Non-pigmented ciliary epithelial cell (primary cell): ENCODE measurements around the gene MKI67.
A peak's percentile ranks its signal among the peaks of the same experiment; 100 is the strongest.

Source experiments
- DNase-seq: peaks from one replicate; pipeline ENCODE4 v3.0.0-alpha.2; 2010; ENCODE audit warnings: low read depth

The MKI67 gene

DNA sequence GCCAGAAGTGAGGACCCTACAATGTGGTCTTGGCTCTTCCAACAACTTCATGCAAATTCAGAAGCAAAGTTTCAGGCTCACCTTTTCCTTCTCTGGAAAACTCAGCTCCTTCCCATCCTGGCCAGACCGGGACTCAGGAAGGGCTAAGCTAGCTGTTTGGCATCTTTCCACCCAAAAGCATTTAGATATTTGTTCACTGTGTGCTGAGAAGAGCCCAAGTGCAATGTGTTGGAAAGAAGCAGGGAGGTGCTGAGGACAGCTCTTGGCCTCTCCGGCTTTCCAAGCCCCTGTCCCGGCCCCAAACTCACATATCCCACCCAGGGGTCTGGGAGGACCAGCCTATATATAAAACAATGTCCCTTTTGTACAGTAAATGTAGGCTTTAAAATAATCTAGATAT is 44.5 kb downstream of the MKI67 start:
- DNase-seq: no peak

DNA sequence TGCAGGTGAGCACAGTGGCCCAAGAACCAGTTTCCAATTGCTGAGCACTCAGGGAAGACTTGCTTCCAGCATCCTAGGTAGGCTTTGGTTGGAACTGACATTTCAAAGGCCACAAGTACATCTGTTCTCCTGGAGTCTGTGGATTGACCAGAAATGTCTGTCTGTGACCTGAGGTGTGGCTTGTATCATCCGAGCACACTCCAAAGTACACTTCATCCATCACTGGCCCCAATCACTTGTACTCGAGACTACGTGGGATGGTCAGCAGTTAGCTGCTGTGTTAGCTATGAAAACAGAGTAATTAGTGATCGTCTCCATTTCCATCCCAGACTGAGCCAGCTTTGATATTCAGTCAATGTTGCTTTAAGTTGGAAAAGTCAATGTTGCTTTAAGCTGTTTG is 45.0 kb downstream of the MKI67 start:
- DNase-seq: no peak

DNA sequence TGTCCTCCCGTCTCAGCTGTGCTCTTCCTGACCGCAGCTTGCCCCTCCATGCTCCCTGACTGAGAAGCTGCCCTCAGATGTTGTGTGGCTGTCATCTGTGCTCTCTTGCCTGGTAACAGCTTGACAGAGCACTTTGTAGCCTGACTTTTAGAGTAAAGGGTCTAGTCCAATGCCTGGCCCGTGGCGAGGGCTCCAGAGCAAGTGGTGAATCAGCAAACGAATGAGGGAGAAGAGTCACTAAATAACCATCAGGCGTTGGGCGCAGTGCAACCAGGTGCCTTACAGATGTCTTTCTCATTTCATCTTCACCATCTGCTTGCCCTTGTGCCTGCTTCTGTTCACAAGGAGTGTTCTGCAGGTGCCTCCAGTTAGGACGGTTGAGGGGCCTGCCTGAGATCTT is 45.6 kb downstream of the MKI67 start:
- DNase-seq: no peak

DNA sequence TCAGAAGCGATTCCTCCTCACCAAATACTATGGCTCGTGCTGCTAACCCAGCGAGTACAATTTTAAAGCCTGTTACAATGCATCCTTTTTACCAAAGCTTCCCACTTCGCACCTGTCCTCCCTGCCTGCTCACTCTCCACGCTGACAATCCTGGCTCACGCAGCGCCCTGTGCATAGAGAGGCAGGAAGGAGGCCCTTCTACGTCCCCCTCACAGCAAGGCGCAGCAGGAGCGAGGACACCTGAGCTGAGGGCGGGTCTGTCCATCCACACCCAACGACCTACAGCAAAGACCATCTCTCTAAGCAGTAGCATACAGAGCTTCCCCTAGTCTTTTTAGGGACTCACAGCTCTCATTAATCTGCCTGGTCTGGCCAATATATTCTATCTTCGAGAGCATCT is 46.0 kb downstream of the MKI67 start:
- DNase-seq: no peak

DNA sequence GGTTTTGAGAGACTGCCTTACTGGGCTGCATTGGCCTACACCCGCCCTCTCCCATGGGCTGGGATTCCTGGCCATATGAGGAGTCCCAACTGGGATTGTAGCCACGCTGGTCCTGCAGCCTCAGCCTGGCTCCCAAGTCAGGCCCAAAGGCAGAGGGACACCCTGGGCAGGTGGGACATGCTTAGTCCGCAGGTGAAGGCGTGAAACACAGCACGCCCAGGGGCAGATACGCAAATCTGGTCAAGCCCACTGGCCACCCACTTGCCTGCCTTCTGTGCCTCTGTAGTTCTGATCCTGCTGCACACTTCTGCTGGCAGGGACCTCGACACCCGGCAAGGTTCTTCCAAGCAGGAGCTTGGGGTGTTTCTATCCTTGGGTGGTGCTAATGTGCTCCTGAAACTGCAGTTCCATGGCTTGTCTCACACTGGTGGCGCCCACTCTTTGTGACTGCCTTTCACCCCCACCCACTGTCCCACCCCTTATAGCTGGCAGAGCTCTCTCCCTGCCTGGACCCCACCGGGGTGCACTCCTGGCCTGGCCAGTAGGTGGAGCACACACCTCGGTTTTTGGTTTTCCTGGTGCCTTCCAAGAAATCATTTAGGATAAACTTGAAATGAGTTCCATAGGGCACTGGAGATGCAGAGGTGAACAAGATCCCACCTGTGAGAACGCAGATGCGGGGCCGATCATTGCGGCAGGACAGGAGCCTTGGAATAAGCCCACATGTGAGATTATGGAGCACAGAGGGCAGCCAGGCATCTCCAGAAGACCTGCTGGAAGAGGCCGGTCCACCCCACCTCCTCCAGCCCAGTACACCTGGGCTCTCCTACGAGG is 47.9 kb downstream of the MKI67 start:
- DNase-seq: no peak

DNA sequence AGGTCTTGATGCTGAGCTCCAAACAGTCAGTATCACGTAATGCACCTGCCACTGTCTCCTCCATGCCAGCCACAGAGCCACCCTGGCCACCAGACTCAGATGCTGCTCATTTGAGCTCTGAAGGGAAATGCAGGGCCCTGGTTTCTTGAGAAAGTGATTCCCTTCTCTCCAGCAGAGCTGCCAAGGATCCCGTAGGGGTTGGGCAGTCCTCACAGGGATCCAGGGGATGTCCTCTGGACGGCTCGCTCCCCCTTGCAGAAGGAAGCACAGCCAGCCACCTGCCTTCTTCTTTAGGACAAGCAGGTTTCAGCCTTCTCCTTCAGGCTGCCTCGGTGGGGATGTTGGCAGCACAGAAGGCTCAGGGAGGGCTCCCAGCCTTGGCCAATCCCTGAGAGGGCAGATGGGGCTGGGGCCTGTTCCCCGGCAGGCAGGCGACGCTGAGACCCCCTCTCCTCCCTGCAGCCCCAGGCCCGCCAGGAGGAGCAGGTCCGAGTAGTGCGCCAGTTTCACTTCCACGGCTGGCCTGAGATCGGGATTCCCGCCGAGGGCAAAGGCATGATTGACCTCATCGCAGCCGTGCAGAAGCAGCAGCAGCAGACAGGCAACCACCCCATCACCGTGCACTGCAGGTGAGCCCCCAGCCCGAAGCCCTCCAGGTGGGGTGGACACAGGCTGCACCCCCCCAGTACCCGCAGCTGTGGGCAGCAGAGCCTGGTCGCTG is 48.9 kb downstream of the MKI67 start:
- DNase-seq: no peak

DNA sequence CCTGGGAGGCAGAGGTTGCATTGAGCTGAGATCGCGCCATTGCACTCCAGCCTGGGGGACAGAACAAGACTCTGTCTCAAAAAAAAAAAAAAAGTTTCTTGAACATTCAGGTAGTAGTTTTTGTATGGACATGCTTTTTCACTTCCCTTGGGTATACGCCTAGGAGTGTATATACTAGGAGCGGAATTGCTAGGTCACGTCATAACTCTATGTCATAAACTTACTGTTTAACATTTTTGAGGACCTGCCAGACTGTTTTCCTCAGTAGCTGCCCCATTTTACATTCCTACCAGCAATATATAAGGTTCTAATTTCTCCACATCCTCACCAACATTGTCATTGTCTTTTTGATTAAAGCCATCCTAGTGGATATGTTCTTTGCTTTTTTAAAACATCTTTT is 51.6 kb downstream of the MKI67 start:
- no peak for DNase-seq

DNA sequence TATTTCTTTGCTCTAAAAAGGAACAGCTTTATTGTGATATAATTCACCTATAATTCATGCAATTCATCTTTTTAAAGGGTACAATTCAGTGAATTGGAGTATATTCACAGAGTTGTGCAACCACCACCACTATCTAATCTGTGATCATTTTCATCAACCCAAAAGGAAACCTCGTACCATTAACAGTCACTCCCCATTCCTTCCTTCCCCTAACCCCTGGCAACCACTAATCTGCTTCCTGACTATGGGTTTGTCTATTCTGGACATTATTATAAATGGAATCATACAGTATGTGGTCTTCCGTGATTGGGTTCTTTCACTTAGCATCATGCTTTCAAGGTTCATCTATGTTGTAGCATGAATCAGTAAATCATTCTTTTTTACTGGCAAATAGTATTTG is 52.3 kb downstream of the MKI67 start:
- no peak for DNase-seq

DNA sequence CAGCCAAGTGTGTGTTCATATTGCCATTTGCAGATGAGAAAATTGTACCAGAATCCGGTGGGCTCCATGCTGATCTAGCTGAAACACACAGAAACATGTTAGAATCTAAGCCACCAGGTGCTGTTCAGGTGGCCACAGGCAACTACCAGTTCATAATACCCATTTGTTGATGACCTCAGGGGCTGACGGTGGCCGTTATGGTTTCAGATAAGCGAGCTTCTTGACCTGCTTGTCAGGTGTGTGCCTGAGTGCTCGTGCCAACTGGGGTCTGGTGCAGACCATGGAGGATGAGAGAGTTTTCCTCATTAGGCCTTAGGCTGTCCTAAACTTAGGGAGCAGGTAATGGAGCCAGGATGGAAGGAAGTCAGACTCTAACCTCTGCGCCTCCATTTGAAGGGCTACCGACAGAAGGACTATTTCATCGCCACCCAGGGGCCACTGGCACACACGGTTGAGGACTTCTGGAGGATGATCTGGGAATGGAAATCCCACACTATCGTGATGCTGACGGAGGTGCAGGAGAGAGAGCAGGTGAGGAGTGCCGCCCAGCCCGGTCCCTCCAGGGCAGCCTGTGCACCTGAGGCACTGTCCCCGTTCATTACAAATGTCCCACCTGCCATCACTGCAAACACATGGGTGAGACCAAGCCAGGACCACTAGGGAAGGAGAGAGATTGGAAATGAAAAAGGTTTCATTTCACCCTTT is 53.1 kb downstream of the MKI67 start:
- DNase-seq: no peak

DNA sequence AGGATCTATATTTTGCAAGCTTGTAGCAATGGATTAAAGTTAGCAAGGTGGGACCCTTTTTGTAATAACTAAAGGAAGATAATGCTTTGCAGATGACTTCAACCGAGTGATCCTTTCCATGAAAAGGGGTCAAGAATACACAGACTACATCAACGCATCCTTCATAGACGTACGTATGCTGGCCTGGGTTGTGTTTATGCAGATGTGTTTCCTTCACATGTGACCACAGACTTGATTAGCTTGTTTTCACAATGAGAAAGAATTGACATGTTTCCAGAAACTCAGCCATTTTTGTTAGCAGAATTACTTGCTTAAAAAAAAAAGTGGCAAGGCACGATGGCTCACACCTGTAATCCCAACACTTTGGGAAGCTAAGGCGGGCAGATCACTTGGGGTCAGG is 54.2 kb downstream of the MKI67 start:
- DNase-seq: no peak

DNA sequence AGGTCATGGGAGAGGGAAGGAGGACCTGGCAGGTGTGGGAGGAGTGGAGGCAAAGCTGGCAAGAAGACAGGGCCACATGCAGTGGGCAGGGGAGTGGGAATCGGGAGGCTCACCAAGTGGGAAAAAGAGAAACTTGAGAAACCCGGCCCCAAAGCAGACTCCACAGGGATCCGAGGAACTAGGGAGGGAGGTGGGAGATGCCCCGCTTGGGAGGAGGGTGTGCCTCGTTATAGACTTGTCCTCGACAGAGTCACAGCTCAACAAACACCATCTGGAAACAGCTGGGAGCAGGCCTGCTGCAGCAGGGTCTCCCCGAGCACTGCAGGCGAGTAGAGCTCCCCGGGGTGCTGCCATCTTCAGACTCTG is 54.8 kb downstream of the MKI67 start:
- no peak for DNase-seq

DNA sequence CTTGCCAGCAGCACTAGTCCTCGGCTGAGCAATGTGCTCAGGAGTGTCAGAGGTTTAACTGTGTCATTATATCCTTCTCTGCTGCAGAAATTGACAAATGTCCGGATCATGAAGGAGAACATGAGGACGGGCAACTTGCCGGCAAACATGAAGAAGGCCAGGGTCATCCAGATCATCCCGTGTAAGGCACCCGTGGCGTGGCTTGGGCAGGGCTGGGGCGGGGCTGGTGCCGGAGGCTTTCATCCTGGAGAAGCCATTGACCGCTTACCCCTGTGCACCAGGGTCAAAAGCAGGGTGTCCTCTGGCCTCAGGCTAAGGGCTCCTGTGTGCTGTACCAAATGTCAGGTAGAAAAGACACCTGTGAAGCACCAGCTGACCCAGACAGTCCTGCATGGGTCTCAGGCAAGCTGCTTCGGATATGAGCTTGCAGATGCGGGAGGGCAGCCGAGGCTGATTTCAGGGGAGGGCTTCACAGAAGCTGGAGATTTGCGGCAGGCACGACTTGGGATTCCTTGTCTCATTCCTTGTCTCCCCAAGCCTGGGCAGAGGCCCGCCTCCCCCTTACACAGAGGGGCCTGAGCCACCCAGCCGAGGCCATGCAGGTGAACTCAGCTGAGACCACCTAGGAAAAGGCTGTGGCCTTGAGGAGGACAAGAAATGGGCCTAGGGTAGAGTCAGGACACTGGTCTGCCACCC is 55.4 kb downstream of the MKI67 start:
- DNase-seq: no peak

DNA sequence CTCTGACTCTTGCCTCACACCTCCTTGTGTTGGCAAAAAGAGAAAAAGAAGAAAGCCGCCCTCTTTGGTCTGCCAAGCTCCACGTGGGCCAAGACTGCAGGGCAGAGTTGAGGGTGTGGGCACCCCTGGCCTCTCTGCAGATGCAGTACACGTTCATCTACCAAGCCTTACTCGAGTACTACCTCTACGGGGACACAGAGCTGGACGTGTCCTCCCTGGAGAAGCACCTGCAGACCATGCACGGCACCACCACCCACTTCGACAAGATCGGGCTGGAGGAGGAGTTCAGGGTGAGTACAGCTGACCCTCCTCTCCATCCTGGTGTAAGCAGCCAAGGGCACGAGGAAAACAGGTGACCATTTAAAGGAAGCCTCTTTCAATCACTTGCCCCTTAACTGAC is 56.1 kb downstream of the MKI67 start:
- no peak for DNase-seq

DNA sequence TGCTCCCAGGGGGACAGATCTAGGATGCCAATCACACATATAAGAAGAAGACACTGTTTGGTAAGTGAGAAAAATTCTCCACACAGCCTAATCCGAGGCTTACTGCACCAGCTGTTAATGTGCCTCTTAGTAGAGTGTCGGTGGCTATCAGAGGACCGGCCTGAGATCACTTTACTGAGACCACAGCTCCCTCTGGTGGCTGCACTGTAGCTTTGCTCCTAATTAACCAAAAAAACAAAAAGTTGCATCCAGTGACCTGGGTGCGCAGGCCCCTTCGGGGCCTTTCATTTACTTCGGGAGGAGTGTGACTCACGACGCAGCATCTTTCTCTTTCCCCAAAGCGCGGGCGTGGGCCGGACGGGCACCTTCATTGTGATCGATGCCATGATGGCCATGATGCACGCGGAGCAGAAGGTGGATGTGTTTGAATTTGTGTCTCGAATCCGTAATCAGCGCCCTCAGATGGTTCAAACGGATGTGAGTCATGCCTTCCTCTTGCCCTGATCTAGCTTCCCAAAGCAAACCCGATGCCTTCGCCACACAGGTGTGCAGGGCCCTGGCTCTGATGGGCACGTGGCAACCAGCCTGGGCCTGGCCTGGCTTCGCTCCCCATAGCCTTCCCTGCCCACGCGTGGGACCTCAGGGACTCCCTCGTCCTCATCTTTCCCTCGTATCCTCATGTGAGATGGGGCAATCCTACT is 56.7 kb downstream of the MKI67 start:
- peak; percentile 24 for DNase-seq

DNA sequence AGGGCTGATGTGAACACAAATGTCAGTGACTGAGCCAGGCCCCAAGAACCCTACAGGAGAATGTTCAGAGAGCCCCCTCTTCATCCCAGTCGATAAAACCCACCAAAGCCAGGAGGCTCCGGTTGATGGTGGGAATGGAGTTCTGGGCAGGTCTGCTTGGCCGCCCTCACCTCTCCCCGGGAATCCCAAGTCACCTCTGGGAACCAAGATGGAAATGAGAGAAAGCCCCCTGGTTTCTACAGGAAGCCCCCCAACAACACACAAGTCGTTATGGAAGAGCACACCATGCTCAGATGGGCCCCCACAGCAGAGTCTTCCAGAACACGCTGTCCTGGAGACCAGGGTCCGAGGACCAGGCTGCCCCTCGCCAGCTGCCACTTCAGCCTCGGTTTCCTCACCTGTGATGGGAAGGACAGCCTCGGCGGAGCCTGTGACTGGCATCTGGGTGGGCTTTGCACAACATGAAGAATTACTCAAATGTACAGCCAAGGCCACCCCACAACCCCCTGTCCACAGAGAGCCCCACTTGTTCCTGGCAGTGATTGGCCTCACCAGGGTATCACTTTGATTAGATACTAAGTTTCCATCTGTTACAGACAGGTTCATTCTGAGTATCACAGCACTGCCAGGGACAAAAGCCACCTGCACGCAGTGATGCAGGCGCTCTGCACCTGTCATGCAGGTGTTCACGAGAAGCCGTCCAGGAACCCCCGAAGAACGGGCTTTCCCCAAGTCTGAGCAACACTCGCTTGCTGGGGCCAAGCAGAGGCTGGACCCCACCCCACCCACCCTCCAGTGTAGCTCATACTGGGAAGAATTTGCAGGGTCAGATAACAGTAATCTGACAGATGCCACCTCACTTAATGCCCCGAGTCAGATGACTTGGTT is 57.6 kb downstream of the MKI67 start:
- DNase-seq: no peak

DNA sequence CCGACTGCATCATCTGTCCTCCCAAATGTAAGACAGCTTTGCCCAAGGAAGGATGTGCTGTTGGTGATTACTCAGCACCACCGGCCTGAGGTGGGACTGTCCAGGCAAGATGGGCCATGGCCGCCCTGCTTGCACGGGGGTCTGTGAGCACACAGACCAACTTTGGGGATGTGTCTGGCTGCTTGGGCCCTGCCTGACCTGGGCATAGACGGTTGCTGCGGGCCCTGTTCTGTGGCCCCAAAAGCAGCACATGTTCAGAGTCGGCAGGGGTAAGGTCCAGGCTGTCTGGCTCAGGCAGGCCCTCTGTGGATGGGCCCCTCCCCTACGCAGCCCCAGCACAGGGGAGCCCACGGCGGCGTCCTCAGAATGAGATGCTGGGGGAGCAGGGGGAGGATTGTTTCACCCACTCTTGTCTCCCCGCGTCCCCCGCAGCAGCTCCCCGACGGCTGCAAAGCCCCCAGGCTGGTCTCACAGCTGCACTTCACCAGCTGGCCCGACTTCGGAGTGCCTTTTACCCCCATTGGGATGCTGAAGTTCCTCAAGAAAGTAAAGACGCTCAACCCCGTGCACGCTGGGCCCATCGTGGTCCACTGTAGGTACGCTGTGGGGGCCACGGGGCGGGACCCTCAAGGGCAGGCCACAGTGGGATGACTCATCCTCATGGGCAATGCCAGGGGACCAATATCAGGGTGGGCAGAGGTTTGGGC is 58.4 kb downstream of the MKI67 start:
- no peak for DNase-seq

DNA sequence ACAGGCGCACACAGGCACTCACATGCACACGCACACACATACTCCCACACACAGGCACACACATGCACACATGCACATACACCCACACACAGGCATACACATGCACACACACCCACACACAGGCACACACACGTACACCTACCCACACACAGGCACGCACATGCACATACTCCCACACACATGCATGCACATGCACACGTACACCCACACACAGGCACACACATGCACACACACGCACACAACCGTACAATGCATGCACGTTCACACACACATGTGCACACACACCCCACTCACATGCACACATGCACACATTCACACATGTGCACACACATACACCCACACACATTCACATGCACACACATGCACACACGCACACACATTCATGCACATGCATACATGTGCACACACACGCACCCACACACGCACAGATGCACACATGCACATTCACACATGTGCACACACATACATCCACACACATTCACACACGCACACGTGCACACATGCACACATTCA is 59.3 kb downstream of the MKI67 start:
- DNase-seq: no peak

DNA sequence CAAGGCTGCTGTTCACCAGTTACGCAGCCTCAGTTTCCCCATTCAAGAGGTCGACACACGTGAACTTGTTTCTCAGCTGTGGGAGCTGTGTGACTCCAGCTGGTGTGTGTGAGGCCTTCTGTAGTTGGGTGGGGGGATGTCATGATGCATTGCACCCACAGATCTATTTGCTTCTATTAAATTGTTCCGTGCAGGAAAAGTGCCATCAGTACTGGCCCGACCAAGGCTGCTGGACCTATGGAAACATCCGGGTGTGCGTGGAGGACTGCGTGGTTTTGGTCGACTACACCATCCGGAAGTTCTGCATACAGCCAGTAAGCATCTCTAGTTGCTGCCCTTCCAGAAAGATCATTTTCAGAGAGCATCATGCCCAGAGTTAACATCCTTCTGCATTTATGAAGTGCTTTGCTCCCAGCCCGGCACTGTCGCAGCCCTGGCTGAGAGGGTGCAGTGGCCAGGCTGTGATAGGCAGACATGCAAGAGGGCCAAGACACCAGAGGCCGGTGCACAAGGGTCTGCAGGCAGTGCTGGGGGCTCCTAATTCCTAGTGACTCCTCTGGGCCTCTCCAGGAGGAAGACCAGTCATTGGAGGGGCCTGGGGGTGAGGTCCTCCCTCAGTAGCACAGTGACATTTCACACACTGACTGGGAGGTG is 60.2 kb downstream of the MKI67 start:
- no peak for DNase-seq

DNA sequence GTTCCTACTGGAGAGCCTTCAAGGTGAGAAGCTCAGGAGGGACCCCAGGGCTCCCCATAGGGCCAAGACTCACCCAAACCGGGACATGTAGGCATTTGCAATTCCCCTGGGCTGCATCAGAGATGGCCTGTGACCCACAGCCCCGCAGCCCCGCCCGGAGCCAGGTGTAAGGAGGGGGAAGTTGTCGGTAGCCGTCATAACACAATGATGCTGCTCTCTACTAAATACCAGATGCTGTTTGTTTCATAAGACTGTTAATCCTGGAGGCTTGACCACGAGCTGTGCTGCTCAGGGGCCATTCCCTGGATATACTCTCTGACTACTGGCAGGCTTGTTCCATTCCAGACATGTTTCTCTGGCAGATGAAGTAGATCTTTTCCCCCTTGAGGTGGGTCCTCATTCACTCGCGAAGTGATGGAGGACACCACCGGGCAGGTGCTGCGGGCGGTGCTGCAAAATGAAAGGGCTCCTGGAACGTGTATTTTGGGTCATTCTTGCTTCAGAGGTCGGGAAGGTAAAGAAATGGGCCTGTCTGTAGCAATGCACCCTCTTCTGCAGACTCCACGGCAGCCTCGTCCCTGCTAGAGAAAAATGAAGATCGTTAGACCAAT is 61.1 kb downstream of the MKI67 start:
- DNase-seq: no peak
